HepG2 (cell line): ENCODE measurements around the gene ZSWIM9.

Experiments
- CTCF ChIP-seq: sonication (generic); formaldehyde crosslinking; IDR thresholded peaks from 2 replicates; pipeline ENCODE4 v1.5.0; 2020; ENCODE audit warnings: mild to moderate bottlenecking, missing genetic modification reagents, moderate library complexity
- EP300 ChIP-seq, 3 experiments: sonication (generic) in 1 of 3; formaldehyde crosslinking in 1 of 3; IDR thresholded peaks; 2 replicates each; pipeline versions ENCODE4 v1.5.1 to v1.6.1; 2011 to 2020; ENCODE audit warnings: low read depth in 2 of 3, low read length in 2 of 3, borderline replicate concordance in 1 of 3, improper control_type of control experiment in 1 of 3, mild to moderate bottlenecking in 1 of 3, missing genetic modification reagents in 1 of 3, moderate library complexity in 1 of 3
- MED8 ChIP-seq: sonication (generic); formaldehyde crosslinking; IDR thresholded peaks from 2 replicates; pipeline ENCODE4 v1.8.1; 2023; ENCODE audit warnings: mild to moderate bottlenecking, missing genetic modification reagents; ENCODE audit not compliant: insufficient replicate concordance
- MEF2D ChIP-seq: sonication (generic); formaldehyde crosslinking; IDR thresholded peaks from 2 replicates; pipeline ENCODE4 v1.5.1; 2020; ENCODE audit warnings: mild to moderate bottlenecking, missing genetic modification reagents

DNA sequence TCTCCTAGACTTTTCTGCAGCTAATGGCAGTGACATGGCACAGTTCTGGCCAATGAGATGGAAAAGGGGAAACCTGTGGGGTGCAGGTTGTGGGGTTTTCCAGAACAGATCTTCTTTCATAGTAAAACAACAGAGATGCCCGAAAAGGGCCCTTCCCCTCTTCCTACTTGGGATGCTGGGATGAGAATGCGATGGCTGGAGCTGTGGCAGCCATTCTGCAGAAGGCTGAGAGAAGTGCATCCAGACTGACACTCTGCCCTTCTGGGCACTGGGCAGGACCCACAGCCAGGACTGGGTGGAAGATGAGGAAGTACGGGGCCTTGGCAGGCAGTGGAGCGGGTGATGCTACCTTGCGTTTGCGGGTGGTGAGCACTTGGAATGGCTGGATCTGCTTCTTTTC is 42.9 kb upstream of the ZSWIM9 start:
- TF ChIP-seq MEF2D (no peak), CTCF (CRISPR knock-in tag) (no peak), MED8 (CRISPR knock-in tag) (no peak), EP300 (IDR thresholded peaks at IDR 0.05; ENCODE audit: low read depth in 2 of 2, low read length in 2 of 2) (no peak), EP300 (CRISPR knock-in tag; IDR thresholded peaks at IDR 0.05; ENCODE audit: borderline replicate concordance) (no peak)
